Measurements from ENCODE around the gene IFI27.

Gene IFI27

GRCh38 chr14:94116701-94117100, 6.2 kb downstream of the IFI27 start:
- Histone ChIP-seq H3K4me3 (ENCODE audit: low read depth, low read length) (no peak overlapping the region), H3K27ac (ENCODE audit: extremely low read depth, low read depth, low read length) (no peak overlapping the region), H3K36me3 (ENCODE audit: control insufficient read depth in 2 of 2, insufficient read depth in 1 of 2, low read length in 2 of 2) (no peaks in the 10 kb centered on the region), H3K4me1 (ENCODE audit: control insufficient read depth, insufficient read depth, low read length) (peaks cover 3% of the 10 kb centered on the region; the same call in 1 of the 2 replicates), H3K9me3 (ENCODE audit: control insufficient read depth, insufficient read depth, low read depth, low read length) (no peaks in the 10 kb centered on the region)
- CTCF ChIA-PET = no interaction called here
- POLR2A ChIA-PET = no interaction called here
- TF ChIP-seq ZNF560 (tag by site-specific recombination; IDR thresholded peaks at IDR 0.05; ENCODE audit: borderline replicate concordance) (no peak), ZNF549 (tag by site-specific recombination; IDR thresholded peaks at IDR 0.05) (no peak), TCF7L2 (IDR thresholded peaks at IDR 0.05; ENCODE audit: borderline replicate concordance, low read depth, low read length) (no peak), KLF10 (tag by site-specific recombination; IDR thresholded peaks at IDR 0.05) (no peak), ZNF707 (tag by site-specific recombination; IDR thresholded peaks at IDR 0.05) (no peak), ZNF155 (tag by site-specific recombination; IDR thresholded peaks at IDR 0.05) (no peak), ZNF18 (tag by site-specific recombination; IDR thresholded peaks at IDR 0.05) (no peak), ZBTB11 (tag by site-specific recombination; conservative IDR thresholded peaks at IDR 0.05; ENCODE audit: low read depth) (no peak), ZBTB17 (tag by site-specific recombination; IDR thresholded peaks at IDR 0.05) (no peak), ZNF792 (tag by site-specific recombination; IDR thresholded peaks at IDR 0.05) (no peak), ZSCAN30 (tag by site-specific recombination; IDR thresholded peaks at IDR 0.05) (no peak), ZBTB6 (tag by site-specific recombination; IDR thresholded peaks at IDR 0.05) (no peak), GLIS2 (tag by site-specific recombination; IDR thresholded peaks at IDR 0.05) (no peak), PRDM4 (tag by site-specific recombination; IDR thresholded peaks at IDR 0.05) (no peak), RBAK (tag by site-specific recombination; IDR thresholded peaks at IDR 0.05) (no peak), ZNF518A (tag by site-specific recombination; conservative IDR thresholded peaks at IDR 0.05; ENCODE audit: low read depth) (no peak), ZNF280C (tag by site-specific recombination; IDR thresholded peaks at IDR 0.05) (no peak), ZNF639 (tag by site-specific recombination; IDR thresholded peaks at IDR 0.05) (no peak)

All from HEK293 (cell line).